Tibial nerve (tissue), 4 donors: ENCODE measurements around the gene GAL3ST3. TPM values are rescaled to one million over a fixed set of nuclear protein-coding genes. Genes with fewer than 3 reads are reported as not detected.
A peak's percentile ranks its signal among the peaks of the same experiment; 100 is the strongest.

ENCODE experiments used
- DNase-seq, 2 donors: peaks; one replicate each; pipeline ENCODE4 v3.0.0-alpha.2; 2019; ENCODE audit warnings: low spot score in 2 of 2
- H3K27ac ChIP-seq, 4 donors: fragments of 200-600 bp; sonication (generic) in 3 of 4; one replicate each; pipeline ENCODE4 v1.5.1; 2017 to 2019; ENCODE audit warnings: mild to moderate bottlenecking in 1 of 4
- H3K27me3 ChIP-seq, 2 donors: fragments of 200-600 bp; sonication (generic) in 1 of 2; one replicate each; pipeline versions ENCODE4 v1.5.1 to v1.6.0; 2017 to 2019
- H3K36me3 ChIP-seq, 3 donors: fragments of 200-600 bp; sonication (generic); one replicate each; pipeline ENCODE4 v1.5.1; 2018 to 2019
- H3K4me1 ChIP-seq, 4 donors: fragments of 200-600 bp; sonication (generic) in 3 of 4; one replicate each; pipeline ENCODE4 v1.5.1; 2017 to 2019
- H3K4me3 ChIP-seq, 4 donors: fragments of 200-600 bp; sonication (generic) in 3 of 4; one replicate each; pipeline ENCODE4 v1.5.1; 2017 to 2019; ENCODE audit warnings: mild to moderate bottlenecking in 1 of 4, moderate library complexity in 1 of 4
- H3K9me3 ChIP-seq, 4 donors: fragments of 200-600 bp; sonication (generic) in 3 of 4; one replicate each; pipeline ENCODE4 v1.5.1; 2017 to 2019
- CTCF ChIP-seq, 5 experiments: fragments of 200-600 bp in 3 of 5; fragments of 450-650 bp in 2 of 5; sonication (generic) in 3 of 5; IDR thresholded peaks; one replicate each; pipeline ENCODE4 v1.5.1; 2016 to 2019; ENCODE audit warnings: antibody characterized with exemption in 5 of 5, mild to moderate bottlenecking in 3 of 5, moderate library complexity in 2 of 5
- EP300 ChIP-seq, 2 donors: sonication (generic); formaldehyde crosslinking; IDR thresholded peaks; one replicate each; pipeline ENCODE4 v1.6.1; 2017; ENCODE audit warnings: antibody characterized with exemption in 2 of 2, mild to moderate bottlenecking in 1 of 2
- POLR2A ChIP-seq, 2 donors: fragments of 450-650 bp; IDR thresholded peaks; one replicate each; pipeline ENCODE4 v1.6.1; 2017; ENCODE audit warnings: antibody characterized with exemption in 2 of 2, mild to moderate bottlenecking in 2 of 2, moderate library complexity in 2 of 2
- WGBS, 2 donors: methylation state at CpG; one replicate each; pipeline ENCODE4 v1.1.5; 2018; 5-methylcytosine and 5-hydroxymethylcytosine counted together
- total RNA-seq, 4 donors: library from RNA; depleted of rRNA; stranded (reverse); fragments of >200 nt; gene quantifications; one replicate each; pipeline ENCODE4 v1.1.0, GENCODE V29; 2016

Gene GAL3ST3
- total RNA-seq, 4 donors from 2014 or later, result not detected

- no peak overlapping the region for H3K4me3 ChIP-seq
- no peak for DNase-seq
- TF ChIP-seq POLR2A (IDR thresholded peaks at IDR 0.05), result no peak
- TF ChIP-seq EP300 (IDR thresholded peaks at IDR 0.05), result no peak
- H3K36me3 ChIP-seq, result peaks cover 3 to 74% (median 22%) of the 10 kb centered on the region in 3 donors
- H3K27me3 ChIP-seq, result no peaks in the 10 kb centered on the region
- peaks cover 0 to 30% (median 18%) of the 10 kb centered on the region in 4 donors for H3K4me1 ChIP-seq
- peak overlapping the region in 1 of 4 donors; percentile 9 for H3K27ac ChIP-seq
- 75 to 92% methylated on average over 3 of the region's 3 CpGs for WGBS, 2 donors
- H3K9me3 ChIP-seq, result no peaks in the 10 kb centered on the region
Measured at GRCh38 chr11:66066751-66067150, 17.8 kb upstream of the GAL3ST3 start.

- Histone ChIP-seq H3K36me3 (peaks cover 5 to 96% (median 40%) of the 10 kb centered on the region in 3 donors), H3K4me3 (no peak overlapping the region), H3K27me3 (no peaks in the 10 kb centered on the region), H3K4me1 (peaks cover 0 to 20% (median 9%) of the 10 kb centered on the region in 4 donors), H3K27ac (no peak overlapping the region), H3K9me3 (no peaks in the 10 kb centered on the region)
- no peak for DNase-seq
- no peak for TF ChIP-seq CTCF (IDR thresholded peaks at IDR 0.05)
- no peak for TF ChIP-seq POLR2A (IDR thresholded peaks at IDR 0.05)
- no peak for TF ChIP-seq EP300 (IDR thresholded peaks at IDR 0.05)
- WGBS, 2 donors, result 97 to 98% methylated on average over 1 of the region's 1 CpG
Measured at GRCh38 chr11:66064571-66064970, 15.6 kb upstream of the GAL3ST3 start.

- TF ChIP-seq POLR2A (IDR thresholded peaks at IDR 0.05) (no peak), CTCF (IDR thresholded peaks at IDR 0.05) (no peak), EP300 (IDR thresholded peaks at IDR 0.05) (no peak)
- H3K27ac ChIP-seq, result no peak overlapping the region
- no peak overlapping the region for H3K4me3 ChIP-seq
- DNase-seq, result no peak
- H3K27me3 ChIP-seq, result no peaks in the 10 kb centered on the region
- no peaks in the 10 kb centered on the region for H3K9me3 ChIP-seq
- peaks cover 0 to 13% (median 3%) of the 10 kb centered on the region in 4 donors for H3K4me1 ChIP-seq
- WGBS, 2 donors, result 93 to 96% methylated on average over 2 of the region's 2 CpGs
- peaks cover 8 to 100% (median 46%) of the 10 kb centered on the region in 3 donors for H3K36me3 ChIP-seq
Measured at GRCh38 chr11:66063900-66064299, 14.9 kb upstream of the GAL3ST3 start.

- WGBS, 2 donors, result 89 to 92% methylated on average over 2 of the region's 2 CpGs
- Histone ChIP-seq H3K27ac (no peak overlapping the region), H3K36me3 (peaks cover 8 to 100% (median 59%) of the 10 kb centered on the region in 3 donors)
Measured at GRCh38 chr11:66062408-66062807, 13.4 kb upstream of the GAL3ST3 start.

GRCh38 chr11:66061268-66061667 lies 12.3 kb upstream of the GAL3ST3 start:
- TF ChIP-seq EP300 (IDR thresholded peaks at IDR 0.05) (no peak), CTCF (IDR thresholded peaks at IDR 0.05) (no peak)
- H3K9me3 ChIP-seq, result no peaks in the 10 kb centered on the region
- peaks cover 5 to 100% (median 60%) of the 10 kb centered on the region in 3 donors for H3K36me3 ChIP-seq
- no peak for DNase-seq
- H3K4me1 ChIP-seq, result no peaks in the 10 kb centered on the region
- H3K4me3 ChIP-seq, result no peak overlapping the region
- H3K27ac ChIP-seq, result no peak overlapping the region
- H3K27me3 ChIP-seq, result no peaks in the 10 kb centered on the region
- WGBS, 2 donors, result 82 to 88% methylated on average over 6 of the region's 6 CpGs

More at GRCh38 chr11:66062408-66062807, 13.4 kb upstream of the GAL3ST3 start:
- DNase-seq, result no peak
- Histone ChIP-seq H3K9me3 (no peaks in the 10 kb centered on the region), H3K27me3 (no peaks in the 10 kb centered on the region), H3K4me1 (no peaks in the 10 kb centered on the region), H3K4me3 (no peak overlapping the region)
- TF ChIP-seq POLR2A (IDR thresholded peaks at IDR 0.05), result no peak
- TF ChIP-seq CTCF (IDR thresholded peaks at IDR 0.05), result no peak
- TF ChIP-seq EP300 (IDR thresholded peaks at IDR 0.05), result no peak
